HL-60 (cell line): ENCODE data around the gene CPED1.

Experiments used
- CTCF ChIP-seq: IDR thresholded peaks from one replicate; pipeline ENCODE4 v1.5.1; 2011; ENCODE audit warnings: low read length, control low read depth, inconsistent platforms; ENCODE audit not compliant: insufficient read depth
- POLR2AphosphoS5 ChIP-seq: IDR thresholded peaks from 2 replicates; pipeline ENCODE4 v1.6.1; 2012; ENCODE audit warnings: low read depth

GRCh38 chr7:120993553-120994191, 5.2 kb downstream of the CPED1 start:
- TF ChIP-seq CTCF (no peak), POLR2AphosphoS5 (no peak)
